ENCODE measurements around the gene MED12.

MED12 gene

DNA sequence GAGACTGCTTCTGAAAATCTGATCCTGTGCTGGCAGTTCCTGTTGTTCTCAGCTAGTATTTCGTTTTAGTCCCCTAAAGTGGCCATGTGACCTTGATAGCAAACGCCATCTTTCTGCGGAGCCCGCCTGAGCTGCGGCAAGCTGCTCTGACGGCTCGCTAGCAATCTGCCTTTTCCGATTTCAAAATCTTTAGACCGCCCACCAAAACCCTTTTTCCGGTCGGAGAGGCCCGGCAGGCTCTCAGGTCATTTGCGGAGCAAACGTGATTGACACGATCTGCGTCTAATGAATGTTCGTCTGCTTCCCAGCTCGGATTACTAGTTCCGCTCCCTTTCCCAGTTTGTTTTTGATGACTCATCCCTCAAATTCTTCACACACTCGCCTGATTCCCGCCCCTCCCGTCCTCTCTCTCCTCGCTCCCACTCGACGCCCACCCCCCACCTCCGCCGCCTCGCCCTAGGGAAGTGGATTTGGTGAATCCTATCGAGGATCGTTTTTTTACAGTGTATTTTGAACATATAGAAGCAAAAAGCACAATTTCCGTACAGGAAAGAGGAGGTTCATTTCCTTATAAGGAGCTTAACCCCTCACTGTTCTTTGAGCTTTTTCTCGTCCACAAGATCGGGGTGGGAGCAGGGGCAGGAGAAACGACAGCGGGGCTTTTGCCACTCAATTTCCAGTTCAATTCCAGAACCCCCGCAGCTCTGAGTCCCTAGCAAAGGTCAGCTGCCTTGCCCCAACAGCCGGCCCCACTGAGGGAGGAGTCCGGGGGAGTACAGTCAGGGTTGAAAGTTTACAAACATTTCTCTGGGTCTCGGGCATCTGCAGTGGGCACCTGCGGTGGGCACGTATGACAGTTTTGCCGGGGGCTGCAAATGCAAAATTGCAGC, 63.8 kb downstream of the MED12 start (continued):
- TF ChIP-seq, protein P1, sequence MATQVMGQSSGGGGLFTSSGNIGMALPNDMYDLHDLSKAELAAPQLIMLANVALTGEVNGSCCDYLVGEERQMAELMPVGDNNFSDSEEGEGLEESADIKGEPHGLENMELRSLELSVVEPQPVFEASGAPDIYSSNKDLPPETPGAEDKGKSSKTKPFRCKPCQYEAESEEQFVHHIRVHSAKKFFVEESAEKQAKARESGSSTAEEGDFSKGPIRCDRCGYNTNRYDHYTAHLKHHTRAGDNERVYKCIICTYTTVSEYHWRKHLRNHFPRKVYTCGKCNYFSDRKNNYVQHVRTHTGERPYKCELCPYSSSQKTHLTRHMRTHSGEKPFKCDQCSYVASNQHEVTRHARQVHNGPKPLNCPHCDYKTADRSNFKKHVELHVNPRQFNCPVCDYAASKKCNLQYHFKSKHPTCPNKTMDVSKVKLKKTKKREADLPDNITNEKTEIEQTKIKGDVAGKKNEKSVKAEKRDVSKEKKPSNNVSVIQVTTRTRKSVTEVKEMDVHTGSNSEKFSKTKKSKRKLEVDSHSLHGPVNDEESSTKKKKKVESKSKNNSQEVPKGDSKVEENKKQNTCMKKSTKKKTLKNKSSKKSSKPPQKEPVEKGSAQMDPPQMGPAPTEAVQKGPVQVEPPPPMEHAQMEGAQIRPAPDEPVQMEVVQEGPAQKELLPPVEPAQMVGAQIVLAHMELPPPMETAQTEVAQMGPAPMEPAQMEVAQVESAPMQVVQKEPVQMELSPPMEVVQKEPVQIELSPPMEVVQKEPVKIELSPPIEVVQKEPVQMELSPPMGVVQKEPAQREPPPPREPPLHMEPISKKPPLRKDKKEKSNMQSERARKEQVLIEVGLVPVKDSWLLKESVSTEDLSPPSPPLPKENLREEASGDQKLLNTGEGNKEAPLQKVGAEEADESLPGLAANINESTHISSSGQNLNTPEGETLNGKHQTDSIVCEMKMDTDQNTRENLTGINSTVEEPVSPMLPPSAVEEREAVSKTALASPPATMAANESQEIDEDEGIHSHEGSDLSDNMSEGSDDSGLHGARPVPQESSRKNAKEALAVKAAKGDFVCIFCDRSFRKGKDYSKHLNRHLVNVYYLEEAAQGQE (tag by site-specific recombination; IDR thresholded peaks at IDR 0.05): no peak
- TF ChIP-seq, protein P2, sequence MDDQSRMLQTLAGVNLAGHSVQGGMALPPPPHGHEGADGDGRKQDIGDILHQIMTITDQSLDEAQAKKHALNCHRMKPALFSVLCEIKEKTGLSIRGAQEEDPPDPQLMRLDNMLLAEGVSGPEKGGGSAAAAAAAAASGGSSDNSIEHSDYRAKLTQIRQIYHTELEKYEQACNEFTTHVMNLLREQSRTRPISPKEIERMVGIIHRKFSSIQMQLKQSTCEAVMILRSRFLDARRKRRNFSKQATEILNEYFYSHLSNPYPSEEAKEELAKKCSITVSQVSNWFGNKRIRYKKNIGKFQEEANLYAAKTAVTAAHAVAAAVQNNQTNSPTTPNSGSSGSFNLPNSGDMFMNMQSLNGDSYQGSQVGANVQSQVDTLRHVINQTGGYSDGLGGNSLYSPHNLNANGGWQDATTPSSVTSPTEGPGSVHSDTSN (CRISPR knock-in tag; IDR thresholded peaks at IDR 0.05): peak; percentile 86; the same call in 1 of the 2 replicates
- TF ChIP-seq ZNF335 (tag by site-specific recombination; conservative IDR thresholded peaks at IDR 0.05) (peak; percentile 87), ZNF548 (tag by site-specific recombination; IDR thresholded peaks at IDR 0.05) (no peak), ZNF776 (tag by site-specific recombination; IDR thresholded peaks at IDR 0.05; ENCODE audit: borderline replicate concordance) (no peak), ZBTB21 (tag by site-specific recombination; IDR thresholded peaks at IDR 0.05) (peak; percentile 55; the same call in 1 of the 2 replicates), ZNF169 (tag by site-specific recombination; IDR thresholded peaks at IDR 0.05) (no peak), ZNF292 (tag by site-specific recombination; IDR thresholded peaks at IDR 0.05; ENCODE audit: borderline replicate concordance, low read depth) (no peak), ZNF544 (tag by site-specific recombination; IDR thresholded peaks at IDR 0.05) (no peak), ZNF677 (tag by site-specific recombination; IDR thresholded peaks at IDR 0.05) (no peak), ZNF747 (tag by site-specific recombination; IDR thresholded peaks at IDR 0.05) (no peak), ZNF654 (tag by site-specific recombination; IDR thresholded peaks at IDR 0.05; ENCODE audit: low read depth) (no peak)
- TF ChIP-seq, protein P3, sequence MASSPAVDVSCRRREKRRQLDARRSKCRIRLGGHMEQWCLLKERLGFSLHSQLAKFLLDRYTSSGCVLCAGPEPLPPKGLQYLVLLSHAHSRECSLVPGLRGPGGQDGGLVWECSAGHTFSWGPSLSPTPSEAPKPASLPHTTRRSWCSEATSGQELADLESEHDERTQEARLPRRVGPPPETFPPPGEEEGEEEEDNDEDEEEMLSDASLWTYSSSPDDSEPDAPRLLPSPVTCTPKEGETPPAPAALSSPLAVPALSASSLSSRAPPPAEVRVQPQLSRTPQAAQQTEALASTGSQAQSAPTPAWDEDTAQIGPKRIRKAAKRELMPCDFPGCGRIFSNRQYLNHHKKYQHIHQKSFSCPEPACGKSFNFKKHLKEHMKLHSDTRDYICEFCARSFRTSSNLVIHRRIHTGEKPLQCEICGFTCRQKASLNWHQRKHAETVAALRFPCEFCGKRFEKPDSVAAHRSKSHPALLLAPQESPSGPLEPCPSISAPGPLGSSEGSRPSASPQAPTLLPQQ (tag by site-specific recombination; IDR thresholded peaks at IDR 0.05): 0 out of 2 replicates have a peak, but pooled peaks have one; percentile 36
- TF ChIP-seq, protein P4, sequence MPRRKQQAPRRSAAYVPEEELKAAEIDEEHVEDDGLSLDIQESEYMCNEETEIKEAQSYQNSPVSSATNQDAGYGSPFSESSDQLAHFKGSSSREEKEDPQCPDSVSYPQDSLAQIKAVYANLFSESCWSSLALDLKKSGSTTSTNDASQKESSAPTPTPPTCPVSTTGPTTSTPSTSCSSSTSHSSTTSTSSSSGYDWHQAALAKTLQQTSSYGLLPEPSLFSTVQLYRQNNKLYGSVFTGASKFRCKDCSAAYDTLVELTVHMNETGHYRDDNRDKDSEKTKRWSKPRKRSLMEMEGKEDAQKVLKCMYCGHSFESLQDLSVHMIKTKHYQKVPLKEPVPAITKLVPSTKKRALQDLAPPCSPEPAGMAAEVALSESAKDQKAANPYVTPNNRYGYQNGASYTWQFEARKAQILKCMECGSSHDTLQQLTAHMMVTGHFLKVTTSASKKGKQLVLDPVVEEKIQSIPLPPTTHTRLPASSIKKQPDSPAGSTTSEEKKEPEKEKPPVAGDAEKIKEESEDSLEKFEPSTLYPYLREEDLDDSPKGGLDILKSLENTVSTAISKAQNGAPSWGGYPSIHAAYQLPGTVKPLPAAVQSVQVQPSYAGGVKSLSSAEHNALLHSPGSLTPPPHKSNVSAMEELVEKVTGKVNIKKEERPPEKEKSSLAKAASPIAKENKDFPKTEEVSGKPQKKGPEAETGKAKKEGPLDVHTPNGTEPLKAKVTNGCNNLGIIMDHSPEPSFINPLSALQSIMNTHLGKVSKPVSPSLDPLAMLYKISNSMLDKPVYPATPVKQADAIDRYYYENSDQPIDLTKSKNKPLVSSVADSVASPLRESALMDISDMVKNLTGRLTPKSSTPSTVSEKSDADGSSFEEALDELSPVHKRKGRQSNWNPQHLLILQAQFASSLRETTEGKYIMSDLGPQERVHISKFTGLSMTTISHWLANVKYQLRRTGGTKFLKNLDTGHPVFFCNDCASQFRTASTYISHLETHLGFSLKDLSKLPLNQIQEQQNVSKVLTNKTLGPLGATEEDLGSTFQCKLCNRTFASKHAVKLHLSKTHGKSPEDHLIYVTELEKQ (tag by site-specific recombination; IDR thresholded peaks at IDR 0.05; ENCODE audit: borderline replicate concordance): peak; percentile 74
- TF ChIP-seq, protein P5, sequence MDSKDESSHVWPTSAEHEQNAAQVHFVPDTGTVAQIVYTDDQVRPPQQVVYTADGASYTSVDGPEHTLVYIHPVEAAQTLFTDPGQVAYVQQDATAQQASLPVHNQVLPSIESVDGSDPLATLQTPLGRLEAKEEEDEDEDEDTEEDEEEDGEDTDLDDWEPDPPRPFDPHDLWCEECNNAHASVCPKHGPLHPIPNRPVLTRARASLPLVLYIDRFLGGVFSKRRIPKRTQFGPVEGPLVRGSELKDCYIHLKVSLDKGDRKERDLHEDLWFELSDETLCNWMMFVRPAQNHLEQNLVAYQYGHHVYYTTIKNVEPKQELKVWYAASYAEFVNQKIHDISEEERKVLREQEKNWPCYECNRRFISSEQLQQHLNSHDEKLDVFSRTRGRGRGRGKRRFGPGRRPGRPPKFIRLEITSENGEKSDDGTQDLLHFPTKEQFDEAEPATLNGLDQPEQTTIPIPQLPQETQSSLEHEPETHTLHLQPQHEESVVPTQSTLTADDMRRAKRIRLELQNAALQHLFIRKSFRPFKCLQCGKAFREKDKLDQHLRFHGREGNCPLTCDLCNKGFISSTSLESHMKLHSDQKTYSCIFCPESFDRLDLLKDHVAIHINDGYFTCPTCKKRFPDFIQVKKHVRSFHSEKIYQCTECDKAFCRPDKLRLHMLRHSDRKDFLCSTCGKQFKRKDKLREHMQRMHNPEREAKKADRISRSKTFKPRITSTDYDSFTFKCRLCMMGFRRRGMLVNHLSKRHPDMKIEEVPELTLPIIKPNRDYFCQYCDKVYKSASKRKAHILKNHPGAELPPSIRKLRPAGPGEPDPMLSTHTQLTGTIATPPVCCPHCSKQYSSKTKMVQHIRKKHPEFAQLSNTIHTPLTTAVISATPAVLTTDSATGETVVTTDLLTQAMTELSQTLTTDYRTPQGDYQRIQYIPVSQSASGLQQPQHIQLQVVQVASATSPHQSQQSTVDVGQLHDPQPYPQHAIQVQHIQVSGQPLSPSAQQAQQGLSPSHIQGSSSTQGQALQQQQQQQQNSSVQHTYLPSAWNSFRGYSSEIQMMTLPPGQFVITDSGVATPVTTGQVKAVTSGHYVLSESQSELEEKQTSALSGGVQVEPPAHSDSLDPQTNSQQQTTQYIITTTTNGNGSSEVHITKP (tag by site-specific recombination; IDR thresholded peaks at IDR 0.05): no peak
- TF ChIP-seq, protein P6, sequence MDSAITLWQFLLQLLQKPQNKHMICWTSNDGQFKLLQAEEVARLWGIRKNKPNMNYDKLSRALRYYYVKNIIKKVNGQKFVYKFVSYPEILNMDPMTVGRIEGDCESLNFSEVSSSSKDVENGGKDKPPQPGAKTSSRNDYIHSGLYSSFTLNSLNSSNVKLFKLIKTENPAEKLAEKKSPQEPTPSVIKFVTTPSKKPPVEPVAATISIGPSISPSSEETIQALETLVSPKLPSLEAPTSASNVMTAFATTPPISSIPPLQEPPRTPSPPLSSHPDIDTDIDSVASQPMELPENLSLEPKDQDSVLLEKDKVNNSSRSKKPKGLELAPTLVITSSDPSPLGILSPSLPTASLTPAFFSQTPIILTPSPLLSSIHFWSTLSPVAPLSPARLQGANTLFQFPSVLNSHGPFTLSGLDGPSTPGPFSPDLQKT (IDR thresholded peaks at IDR 0.05; ENCODE audit: borderline replicate concordance, low read depth, low read length): peak; percentile 50; the same call in 1 of the 2 replicates
- TF ChIP-seq, protein P7, sequence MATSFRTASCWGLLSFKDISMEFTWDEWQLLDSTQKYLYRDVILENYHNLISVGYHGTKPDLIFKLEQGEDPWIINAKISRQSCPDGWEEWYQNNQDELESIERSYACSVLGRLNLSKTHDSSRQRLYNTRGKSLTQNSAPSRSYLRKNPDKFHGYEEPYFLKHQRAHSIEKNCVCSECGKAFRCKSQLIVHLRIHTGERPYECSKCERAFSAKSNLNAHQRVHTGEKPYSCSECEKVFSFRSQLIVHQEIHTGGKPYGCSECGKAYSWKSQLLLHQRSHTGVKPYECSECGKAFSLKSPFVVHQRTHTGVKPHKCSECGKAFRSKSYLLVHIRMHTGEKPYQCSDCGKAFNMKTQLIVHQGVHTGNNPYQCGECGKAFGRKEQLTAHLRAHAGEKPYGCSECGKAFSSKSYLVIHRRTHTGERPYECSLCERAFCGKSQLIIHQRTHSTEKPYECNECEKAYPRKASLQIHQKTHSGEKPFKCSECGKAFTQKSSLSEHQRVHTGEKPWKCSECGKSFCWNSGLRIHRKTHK (tag by site-specific recombination; IDR thresholded peaks at IDR 0.05): no peak
- TF ChIP-seq, protein P8, sequence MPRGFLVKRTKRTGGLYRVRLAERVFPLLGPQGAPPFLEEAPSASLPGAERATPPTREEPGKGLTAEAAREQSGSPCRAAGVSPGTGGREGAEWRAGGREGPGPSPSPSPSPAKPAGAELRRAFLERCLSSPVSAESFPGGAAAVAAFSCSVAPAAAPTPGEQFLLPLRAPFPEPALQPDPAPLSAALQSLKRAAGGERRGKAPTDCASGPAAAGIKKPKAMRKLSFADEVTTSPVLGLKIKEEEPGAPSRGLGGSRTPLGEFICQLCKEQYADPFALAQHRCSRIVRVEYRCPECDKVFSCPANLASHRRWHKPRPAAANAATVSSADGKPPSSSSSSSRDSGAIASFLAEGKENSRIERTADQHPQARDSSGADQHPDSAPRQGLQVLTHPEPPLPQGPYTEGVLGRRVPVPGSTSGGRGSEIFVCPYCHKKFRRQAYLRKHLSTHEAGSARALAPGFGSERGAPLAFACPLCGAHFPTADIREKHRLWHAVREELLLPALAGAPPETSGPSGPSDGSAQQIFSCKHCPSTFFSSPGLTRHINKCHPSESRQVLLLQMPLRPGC (tag by site-specific recombination; IDR thresholded peaks at IDR 0.05): peak; percentile 47
